Activated CD8-positive, alpha-beta T cell treated with anti-CD3 and anti-CD28 coated beads, Interleukin-2, amount 10 ng/mL, durations not matched to agents 7 days and 5 days (primary cell): ENCODE data around the gene CTNNA1. TPM values are rescaled to one million over a fixed set of nuclear protein-coding genes. Genes with fewer than 3 reads are reported as not detected.

ENCODE experiments used
- ATAC-seq: fragments of 150-1000 bp; cut with Tn5 transposase; one replicate; pipeline ENCODE4 v1.10.0; 2021; ENCODE audit warnings: moderate library complexity
- CTCF ChIA-PET: fragments of 350-600 bp; sonication (Branson Sonifier 250); formaldehyde crosslinking; loops from one replicate; lab custom pipeline; 2021; ENCODE audit warnings: antibody characterized with exemption; lab: Charles Lee
- POLR2A ChIA-PET: fragments of 350-600 bp; sonication (Branson Sonifier 250); formaldehyde crosslinking; loops from one replicate; lab custom pipeline; 2021; ENCODE audit warnings: antibody characterized with exemption; lab: Charles Lee
- DNase-seq: peaks from one replicate; pipeline ENCODE4 v3.0.0-alpha.2; 2020
- H3K27ac Mint-ChIP-seq: one replicate; pipeline ENCODE4 v1.8.0; 2021; ENCODE audit warnings: mild to moderate bottlenecking, mixed read lengths
- H3K27me3 Mint-ChIP-seq: one replicate; pipeline ENCODE4 v1.8.0; 2021; ENCODE audit warnings: low read depth, mixed read lengths
- H3K36me3 Mint-ChIP-seq: one replicate; pipeline ENCODE4 v1.8.0; 2021; ENCODE audit warnings: low read depth, mixed read lengths
- H3K4me1 Mint-ChIP-seq: one replicate; pipeline ENCODE4 v1.8.0; 2021; ENCODE audit warnings: low read depth, mixed read lengths
- H3K4me3 Mint-ChIP-seq: one replicate; pipeline ENCODE4 v1.8.0; 2021; ENCODE audit warnings: mild to moderate bottlenecking, mixed read lengths
- H3K9me3 Mint-ChIP-seq: one replicate; pipeline ENCODE4 v1.8.0; 2022; ENCODE audit warnings: mixed read lengths; ENCODE audit not compliant: insufficient read depth
- total RNA-seq, 2 experiments: library from RNA; stranded (reverse); gene quantifications; one replicate each; pipeline ENCODE4 v1.2.3, GENCODE V29; 2021

The CTNNA1 gene
- total RNA-seq, 2 experiments from 2014 or later = 22.4 to 22.9 TPM

GRCh38 chr5:138960145-138960692 lies 207.0 kb downstream of the CTNNA1 start:
- H3K27ac Mint-ChIP-seq = no peak overlapping the region
- no peaks in the 10 kb centered on the region for H3K9me3 Mint-ChIP-seq
- CTCF ChIA-PET = no interaction called here
- no peaks in the 10 kb centered on the region for H3K4me1 Mint-ChIP-seq
- DNase-seq (no peak), ATAC-seq (no peak)
- H3K4me3 Mint-ChIP-seq = no peak overlapping the region
- H3K36me3 Mint-ChIP-seq = no peaks in the 10 kb centered on the region
- POLR2A ChIA-PET = no interaction called here
- no peaks in the 10 kb centered on the region for H3K27me3 Mint-ChIP-seq

- H3K4me3 Mint-ChIP-seq = no peak overlapping the region
- no peaks in the 10 kb centered on the region for H3K36me3 Mint-ChIP-seq
- CTCF ChIA-PET = no interaction called here
- POLR2A ChIA-PET = no interaction called here
- no peaks in the 10 kb centered on the region for H3K27me3 Mint-ChIP-seq
- no peak for ATAC-seq
- H3K9me3 Mint-ChIP-seq = no peaks in the 10 kb centered on the region
- H3K4me1 Mint-ChIP-seq = no peaks in the 10 kb centered on the region
- no peak overlapping the region for H3K27ac Mint-ChIP-seq
- DNase-seq = no peak
Measured at GRCh38 chr5:138961221-138961620, 208.0 kb downstream of the CTNNA1 start.

GRCh38 chr5:138961729-138962128 lies 208.5 kb downstream of the CTNNA1 start:
- ChIA-PET POLR2A (no interaction called here), CTCF (no interaction called here)
- Mint-ChIP-seq H3K4me3 (no peak overlapping the region), H3K36me3 (no peaks in the 10 kb centered on the region), H3K4me1 (no peaks in the 10 kb centered on the region), H3K27me3 (no peaks in the 10 kb centered on the region), H3K27ac (no peak overlapping the region), H3K9me3 (no peaks in the 10 kb centered on the region)
- DNase-seq (no peak), ATAC-seq (no peak)

- CTCF ChIA-PET = no interaction called here
- H3K27ac Mint-ChIP-seq = no peak overlapping the region
- H3K9me3 Mint-ChIP-seq = no peaks in the 10 kb centered on the region
- no peak for ATAC-seq
- POLR2A ChIA-PET = no interaction called here
- DNase-seq = no peak
- no peaks in the 10 kb centered on the region for H3K27me3 Mint-ChIP-seq
- no peaks in the 10 kb centered on the region for H3K36me3 Mint-ChIP-seq
- H3K4me3 Mint-ChIP-seq = no peak overlapping the region
- no peaks in the 10 kb centered on the region for H3K4me1 Mint-ChIP-seq
Measured at GRCh38 chr5:138962614-138963370, 209.6 kb downstream of the CTNNA1 start.

GRCh38 chr5:138963763-138964371 lies 210.6 kb downstream of the CTNNA1 start:
- Mint-ChIP-seq H3K27ac (no peak overlapping the region), H3K4me3 (no peak overlapping the region), H3K27me3 (no peaks in the 10 kb centered on the region), H3K4me1 (no peaks in the 10 kb centered on the region), H3K36me3 (no peaks in the 10 kb centered on the region), H3K9me3 (no peaks in the 10 kb centered on the region)
- POLR2A ChIA-PET = no interaction called here
- ATAC-seq = no peak
- DNase-seq = no peak
- CTCF ChIA-PET = no interaction called here

GRCh38 chr5:138964647-138965201 lies 211.5 kb downstream of the CTNNA1 start:
- Mint-ChIP-seq H3K4me1 (no peaks in the 10 kb centered on the region), H3K9me3 (no peaks in the 10 kb centered on the region), H3K27ac (no peak overlapping the region), H3K4me3 (no peak overlapping the region), H3K36me3 (no peaks in the 10 kb centered on the region), H3K27me3 (no peaks in the 10 kb centered on the region)
- POLR2A ChIA-PET = no interaction called here
- no peak for DNase-seq
- ATAC-seq = no peak
- CTCF ChIA-PET = interaction anchor here (1.3 kb wide), 1 partner anchor 11 kb away, joined by 3 read pairs; no protein-coding TSS in a partner anchor

- H3K36me3 Mint-ChIP-seq = no peaks in the 10 kb centered on the region
- DNase-seq (no peak), ATAC-seq (no peak)
- ChIA-PET CTCF (interaction anchor here (1.3 kb wide), 1 partner anchor 12 kb away, joined by 3 read pairs; no protein-coding TSS in a partner anchor), POLR2A (interaction anchor here (0.8 kb wide), 1 partner anchor 328 kb away, joined by 5 read pairs; the partner anchor contains the start of gene MATR3)
- no peaks in the 10 kb centered on the region for H3K9me3 Mint-ChIP-seq
- H3K27ac Mint-ChIP-seq = no peak overlapping the region
- H3K27me3 Mint-ChIP-seq = no peaks in the 10 kb centered on the region
- no peaks in the 10 kb centered on the region for H3K4me1 Mint-ChIP-seq
- no peak overlapping the region for H3K4me3 Mint-ChIP-seq
Measured at GRCh38 chr5:138965626-138966025, 212.4 kb downstream of the CTNNA1 start.

- POLR2A ChIA-PET = interaction anchor here (0.6 to 0.8 kb wide), 2 partner anchors 111 to 328 kb away, joined by 3 to 5 read pairs; partner anchors contain the start of gene MATR3
- Mint-ChIP-seq H3K4me3 (no peak overlapping the region), H3K27ac (no peak overlapping the region), H3K9me3 (no peaks in the 10 kb centered on the region), H3K4me1 (no peaks in the 10 kb centered on the region), H3K36me3 (no peaks in the 10 kb centered on the region), H3K27me3 (no peaks in the 10 kb centered on the region)
- CTCF ChIA-PET = interaction anchor here (0.9 to 1.5 kb wide), 4 partner anchors 11 to 177 kb away, joined by 3 to 4 read pairs (median 3); no protein-coding TSS in a partner anchor
- ATAC-seq = no peak
- DNase-seq = no peak
Measured at GRCh38 chr5:138966236-138966985, 213.2 kb downstream of the CTNNA1 start.

GRCh38 chr5:138967791-138968448 lies 214.7 kb downstream of the CTNNA1 start:
- Mint-ChIP-seq H3K27me3 (no peaks in the 10 kb centered on the region), H3K4me3 (no peak overlapping the region), H3K36me3 (no peaks in the 10 kb centered on the region), H3K27ac (no peak overlapping the region), H3K4me1 (no peaks in the 10 kb centered on the region), H3K9me3 (no peaks in the 10 kb centered on the region)
- ChIA-PET CTCF (no interaction called here), POLR2A (no interaction called here)
- DNase-seq (no peak), ATAC-seq (no peak)

GRCh38 chr5:138968601-138969000 lies 215.4 kb downstream of the CTNNA1 start:
- no peak for ATAC-seq
- no peak overlapping the region for H3K4me3 Mint-ChIP-seq
- H3K27ac Mint-ChIP-seq = no peak overlapping the region

GRCh38 chr5:138969323-138970002 lies 216.2 kb downstream of the CTNNA1 start:
- Mint-ChIP-seq H3K27me3 (no peaks in the 10 kb centered on the region), H3K36me3 (no peaks in the 10 kb centered on the region), H3K4me3 (no peak overlapping the region), H3K9me3 (no peaks in the 10 kb centered on the region), H3K27ac (no peak overlapping the region), H3K4me1 (no peaks in the 10 kb centered on the region)
- DNase-seq (no peak), ATAC-seq (no peak)
- CTCF ChIA-PET = no interaction called here
- POLR2A ChIA-PET = no interaction called here

More at GRCh38 chr5:138968601-138969000, 215.4 kb downstream of the CTNNA1 start:
- ChIA-PET POLR2A (no interaction called here), CTCF (no interaction called here)
- Mint-ChIP-seq H3K36me3 (no peaks in the 10 kb centered on the region), H3K9me3 (no peaks in the 10 kb centered on the region), H3K4me1 (no peaks in the 10 kb centered on the region), H3K27me3 (no peaks in the 10 kb centered on the region)
- no peak for DNase-seq
